Lower leg skin (tissue), 4 donors: ENCODE results near the gene SMTN. TPM values are rescaled to one million over a fixed set of nuclear protein-coding genes. Genes with fewer than 3 reads are reported as not detected.

Experiments used
- DNase-seq, 2 donors: peaks; one replicate each; pipeline ENCODE4 v3.0.0-alpha.2; 2019; ENCODE audit warnings: low spot score in 2 of 2
- H3K4me3 ChIP-seq: fragments of 200-600 bp; sonication (generic); 2 replicates; pipeline ENCODE4 v1.5.1; 2017; ENCODE audit warnings: mild to moderate bottlenecking, low read depth; ENCODE audit not compliant: poor library complexity, severe bottlenecking
- POLR2A ChIP-seq, 2 donors: fragments of 450-650 bp; IDR thresholded peaks; one replicate each; pipeline ENCODE4 v1.6.1; 2016 to 2017; ENCODE audit warnings: antibody characterized with exemption in 2 of 2, mild to moderate bottlenecking in 1 of 2, moderate library complexity in 1 of 2
- WGBS, 2 donors: methylation state at CpG; one replicate each; pipeline ENCODE4 v1.1.5; 2018; 5-methylcytosine and 5-hydroxymethylcytosine counted together
- intact Hi-C: fragments of 100-400 bp; cut with DNase I; formaldehyde crosslinking; loops from one replicate; pipeline ENCODE4 v1.15.0; 2023; ENCODE audit warnings: low total_unique reads
- total RNA-seq, 4 donors: library from RNA; depleted of rRNA; stranded (reverse); fragments of >200 nt; gene quantifications; one replicate each; pipeline ENCODE4 v1.1.0, GENCODE V29; 2016
- TF ChIP-seq, protein P1 (sequence below), 3 donors: fragments of 450-650 bp; IDR thresholded peaks; one replicate each; pipeline ENCODE4 v1.5.1; 2016; ENCODE audit warnings: antibody characterized with exemption in 3 of 3, mild to moderate bottlenecking in 3 of 3, moderate library complexity in 2 of 3

Gene SMTN
- total RNA-seq, 4 donors from 2014 or later = 46.1 to 86.1 (median 62.3) TPM

DNA sequence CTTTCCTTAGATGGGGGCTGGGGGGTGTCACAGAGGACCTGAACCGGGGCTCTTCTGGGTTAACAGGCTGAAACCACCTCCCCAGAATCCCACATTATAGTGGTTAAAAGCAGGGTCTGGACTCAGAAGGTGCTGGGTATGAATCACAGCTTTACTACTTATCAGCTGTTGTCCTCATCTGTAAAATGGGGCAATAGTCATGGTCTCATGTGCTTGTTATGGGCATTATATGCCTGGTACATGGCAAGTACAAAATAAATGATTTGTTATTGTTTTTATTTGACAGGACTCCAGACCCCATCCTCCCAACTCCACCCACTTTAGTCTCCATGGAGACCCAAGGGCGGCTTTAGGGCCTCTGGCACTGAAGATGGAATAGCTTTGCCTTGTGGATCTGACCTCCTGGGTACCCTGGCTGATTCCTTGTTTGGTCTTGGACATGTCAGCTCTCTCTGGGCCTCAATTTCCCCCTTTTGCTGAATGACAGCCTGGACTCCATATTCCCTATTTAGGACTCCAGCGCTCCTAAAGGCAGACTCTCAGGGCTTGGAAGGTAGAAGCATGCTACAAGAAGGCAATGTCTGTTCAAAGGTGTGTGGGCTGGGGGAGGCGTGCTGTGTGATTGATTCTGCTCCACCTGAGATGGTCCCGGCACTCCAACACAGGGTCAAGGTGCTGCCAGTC lies 812 bp upstream of the SMTN start:
- no peak for DNase-seq
- H3K4me3 ChIP-seq = no peak overlapping the region
- WGBS, 2 donors = 29 to 34% methylated on average over 5 of the region's 5 CpGs
- intact Hi-C loops = no loop called here
- TF ChIP-seq, protein P1, sequence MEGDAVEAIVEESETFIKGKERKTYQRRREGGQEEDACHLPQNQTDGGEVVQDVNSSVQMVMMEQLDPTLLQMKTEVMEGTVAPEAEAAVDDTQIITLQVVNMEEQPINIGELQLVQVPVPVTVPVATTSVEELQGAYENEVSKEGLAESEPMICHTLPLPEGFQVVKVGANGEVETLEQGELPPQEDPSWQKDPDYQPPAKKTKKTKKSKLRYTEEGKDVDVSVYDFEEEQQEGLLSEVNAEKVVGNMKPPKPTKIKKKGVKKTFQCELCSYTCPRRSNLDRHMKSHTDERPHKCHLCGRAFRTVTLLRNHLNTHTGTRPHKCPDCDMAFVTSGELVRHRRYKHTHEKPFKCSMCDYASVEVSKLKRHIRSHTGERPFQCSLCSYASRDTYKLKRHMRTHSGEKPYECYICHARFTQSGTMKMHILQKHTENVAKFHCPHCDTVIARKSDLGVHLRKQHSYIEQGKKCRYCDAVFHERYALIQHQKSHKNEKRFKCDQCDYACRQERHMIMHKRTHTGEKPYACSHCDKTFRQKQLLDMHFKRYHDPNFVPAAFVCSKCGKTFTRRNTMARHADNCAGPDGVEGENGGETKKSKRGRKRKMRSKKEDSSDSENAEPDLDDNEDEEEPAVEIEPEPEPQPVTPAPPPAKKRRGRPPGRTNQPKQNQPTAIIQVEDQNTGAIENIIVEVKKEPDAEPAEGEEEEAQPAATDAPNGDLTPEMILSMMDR (IDR thresholded peaks at IDR 0.05) = no peak
- no peak for TF ChIP-seq POLR2A (IDR thresholded peaks at IDR 0.05)

DNA sequence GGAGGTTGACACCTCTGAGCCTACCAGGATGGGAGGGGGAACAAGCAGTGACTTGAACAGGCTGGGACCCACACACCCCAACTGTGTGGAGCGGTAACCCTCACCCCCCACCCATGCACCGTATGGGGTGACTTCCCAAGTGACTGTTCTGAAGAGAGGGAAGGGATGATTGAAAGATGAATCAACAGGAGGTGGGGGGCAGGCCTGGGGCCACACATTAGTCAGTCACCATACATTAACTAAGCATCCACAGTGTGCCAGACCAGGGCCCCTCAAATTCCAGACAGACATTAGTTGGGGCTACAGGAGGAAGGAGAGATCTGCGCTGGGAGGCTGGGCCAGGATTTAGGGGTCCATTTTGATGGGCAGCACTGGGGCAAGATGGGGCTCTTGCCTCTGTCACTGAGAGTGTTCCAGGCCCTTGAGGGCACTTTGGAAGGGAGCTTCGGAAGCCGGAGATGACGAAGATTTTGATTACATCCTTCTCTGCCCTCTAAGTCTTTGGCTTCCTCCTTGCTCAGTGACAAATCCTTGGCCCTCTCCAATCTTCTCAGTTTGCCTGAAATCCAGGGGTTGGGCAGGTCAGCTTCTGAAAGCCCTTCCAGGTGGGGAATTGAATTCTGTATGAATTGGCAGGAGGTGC lies 966 bp downstream of the SMTN start:
- intact Hi-C loops = no loop called here
- peak in 1 of 2 donors; percentile 86 for DNase-seq
- 12 to 29% methylated on average over 6 of the region's 6 CpGs for WGBS, 2 donors
- H3K4me3 ChIP-seq = peak overlapping the region; percentile 41
- TF ChIP-seq, protein P1 (IDR thresholded peaks at IDR 0.05) = no peak
- no peak for TF ChIP-seq POLR2A (IDR thresholded peaks at IDR 0.05)

DNA sequence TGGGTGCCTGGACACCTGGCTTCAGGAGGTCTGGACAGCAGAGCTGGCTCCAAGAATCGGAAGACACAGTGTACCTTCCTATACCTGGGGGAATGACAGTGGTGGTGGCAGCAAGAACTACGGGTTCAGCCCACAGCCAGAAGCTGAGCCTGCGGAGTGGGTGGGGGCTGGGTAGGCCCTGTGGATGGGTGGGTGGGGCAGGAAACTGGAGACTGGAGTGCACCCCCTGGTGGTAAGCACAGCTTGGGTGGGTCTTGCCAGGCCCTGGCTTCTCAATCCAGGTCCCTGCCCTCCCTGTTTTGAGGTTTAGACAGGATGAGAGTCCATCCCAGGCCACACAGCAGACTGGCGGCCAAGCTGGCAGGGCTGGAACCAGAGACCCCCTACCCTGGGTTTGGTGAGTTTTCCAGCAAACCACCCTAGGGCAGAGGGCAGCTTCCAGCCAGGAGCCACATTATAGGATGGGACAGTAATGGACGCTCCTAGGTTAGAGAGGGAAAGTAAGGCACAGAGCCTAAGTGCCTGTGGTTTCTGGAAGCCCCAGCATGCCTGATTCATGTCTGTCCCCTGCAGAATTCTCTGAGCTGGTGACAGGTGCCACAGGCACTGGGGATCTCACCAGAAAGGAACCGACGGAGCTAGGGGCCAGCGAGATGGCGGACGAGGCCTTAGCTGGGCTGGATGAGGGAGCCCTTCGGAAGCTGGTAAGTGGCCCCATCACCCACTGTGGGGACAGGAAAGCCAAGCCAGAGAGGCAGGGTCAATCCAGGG lies 1.7 kb downstream of the SMTN start:
- 65 to 69% methylated on average over 11 of the region's 11 CpGs for WGBS, 2 donors
- intact Hi-C loops = no loop called here
- peak; percentile 42 to 93 for DNase-seq
- TF ChIP-seq, protein P1 (IDR thresholded peaks at IDR 0.05) = no peak
- TF ChIP-seq POLR2A (IDR thresholded peaks at IDR 0.05) = no peak
- H3K4me3 ChIP-seq = no peak overlapping the region

DNA sequence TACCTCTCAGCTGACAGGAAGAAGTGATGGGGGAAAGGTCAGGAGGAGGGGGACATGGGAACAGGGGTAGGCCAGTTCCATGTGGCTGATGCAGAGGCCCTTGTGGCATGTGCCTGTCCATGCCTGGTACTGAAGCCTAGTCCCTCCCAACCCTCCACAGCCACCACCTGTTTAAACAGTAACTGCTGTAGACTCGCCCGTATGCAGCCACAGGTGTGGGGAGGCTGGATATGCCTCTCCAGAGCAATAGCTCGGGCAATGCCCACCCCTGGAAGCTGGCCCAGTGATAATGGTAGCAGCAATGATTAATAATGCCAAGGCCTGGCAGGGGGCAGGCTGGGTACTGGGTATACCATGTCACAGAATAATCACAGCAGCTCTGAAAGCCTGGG lies 2.3 kb downstream of the SMTN start:
- DNase-seq = no peak
- H3K4me3 ChIP-seq = no peak overlapping the region
- WGBS, 2 donors = 45 to 60% methylated on average over 2 to 3 of the region's 3 CpGs
- TF ChIP-seq POLR2A (IDR thresholded peaks at IDR 0.05) = no peak
- TF ChIP-seq, protein P1 (IDR thresholded peaks at IDR 0.05) = no peak
- intact Hi-C loops = no loop called here

DNA sequence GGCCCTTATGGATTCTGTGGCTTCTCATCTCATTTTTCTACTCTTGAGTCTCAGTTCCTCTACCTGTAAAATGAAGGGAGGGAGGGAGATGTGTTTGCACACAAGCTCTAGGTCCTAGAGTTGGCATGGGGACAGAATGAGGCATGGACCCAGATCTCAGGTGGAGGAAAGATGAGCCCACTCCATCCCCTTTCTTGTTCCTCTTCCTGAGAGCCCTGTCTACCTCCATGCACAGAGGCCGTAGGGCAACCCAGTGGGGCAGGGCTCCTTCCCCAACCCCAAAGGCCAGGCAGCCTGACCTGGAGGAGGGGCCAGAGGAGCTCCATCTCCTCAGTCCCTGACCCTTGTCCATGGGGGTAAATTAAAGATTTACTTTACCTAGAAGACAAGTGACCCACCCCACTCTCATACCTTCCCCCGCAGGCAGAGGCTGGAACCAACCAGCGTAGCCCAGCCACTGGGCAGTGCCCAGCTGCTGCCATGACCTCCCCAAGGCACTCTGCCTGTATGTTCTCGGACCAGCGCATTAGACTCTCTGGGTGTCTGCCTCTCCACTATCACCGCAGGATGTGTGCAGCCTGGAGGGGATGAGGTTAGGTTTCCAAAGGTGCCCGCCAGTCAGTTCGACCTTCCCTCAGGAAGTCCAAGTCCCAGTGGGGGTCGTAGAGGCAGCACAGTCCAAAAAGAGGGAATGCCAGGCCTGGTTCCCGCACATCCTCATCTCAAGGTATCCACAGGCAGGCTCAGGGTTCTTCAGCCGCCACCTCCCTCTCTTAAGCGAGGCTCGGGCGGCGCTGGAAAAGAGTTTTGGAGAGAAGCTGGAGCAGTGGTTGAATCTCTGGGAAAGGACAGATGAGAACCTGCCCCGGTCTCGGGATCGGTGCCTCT lies 3.0 kb downstream of the SMTN start:
- 17 to 18% methylated on average over 15 to 18 of the region's 18 CpGs for WGBS, 2 donors
- peak overlapping the region; percentile 28 for H3K4me3 ChIP-seq
- intact Hi-C loops = no loop called here
- TF ChIP-seq, protein P1 (IDR thresholded peaks at IDR 0.05) = no peak
- TF ChIP-seq POLR2A (IDR thresholded peaks at IDR 0.05) = no peak
- no peak for DNase-seq
